ENCODE measurements around the gene CCDC6.
A peak's percentile ranks its signal among the peaks of the same experiment; 100 is the strongest.

The CCDC6 gene

DNA sequence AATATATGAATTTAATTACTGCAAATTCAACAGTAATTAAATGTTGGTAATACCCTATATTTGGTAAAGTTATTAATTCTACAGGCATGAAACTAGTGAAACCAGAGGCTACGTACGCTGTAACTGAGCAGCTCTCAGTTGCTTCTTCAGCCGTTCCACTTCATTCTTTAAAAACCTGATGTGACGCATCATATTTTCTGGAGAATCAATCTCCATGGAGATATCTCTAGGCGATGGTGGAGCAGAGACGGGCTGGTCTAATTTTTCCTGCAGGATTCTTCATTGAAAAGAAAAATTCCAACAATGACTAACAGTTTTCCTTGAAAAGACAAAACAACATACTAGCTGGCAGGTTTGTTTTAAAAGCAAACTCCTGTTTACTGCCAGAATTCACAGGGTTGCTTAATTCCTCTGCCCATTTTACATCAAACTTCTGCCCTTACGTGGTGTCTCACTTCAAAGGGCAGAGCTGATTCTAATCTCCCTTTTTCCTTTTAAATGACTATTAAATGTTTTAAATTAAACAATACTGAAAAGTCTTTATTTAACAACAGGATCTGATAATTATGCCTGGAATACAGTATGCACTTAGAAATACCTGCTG, 93.7 kb downstream of the CCDC6 start:
- DNase-seq (ENCODE audit: low spot score): no peak
- TF ChIP-seq, protein P1, sequence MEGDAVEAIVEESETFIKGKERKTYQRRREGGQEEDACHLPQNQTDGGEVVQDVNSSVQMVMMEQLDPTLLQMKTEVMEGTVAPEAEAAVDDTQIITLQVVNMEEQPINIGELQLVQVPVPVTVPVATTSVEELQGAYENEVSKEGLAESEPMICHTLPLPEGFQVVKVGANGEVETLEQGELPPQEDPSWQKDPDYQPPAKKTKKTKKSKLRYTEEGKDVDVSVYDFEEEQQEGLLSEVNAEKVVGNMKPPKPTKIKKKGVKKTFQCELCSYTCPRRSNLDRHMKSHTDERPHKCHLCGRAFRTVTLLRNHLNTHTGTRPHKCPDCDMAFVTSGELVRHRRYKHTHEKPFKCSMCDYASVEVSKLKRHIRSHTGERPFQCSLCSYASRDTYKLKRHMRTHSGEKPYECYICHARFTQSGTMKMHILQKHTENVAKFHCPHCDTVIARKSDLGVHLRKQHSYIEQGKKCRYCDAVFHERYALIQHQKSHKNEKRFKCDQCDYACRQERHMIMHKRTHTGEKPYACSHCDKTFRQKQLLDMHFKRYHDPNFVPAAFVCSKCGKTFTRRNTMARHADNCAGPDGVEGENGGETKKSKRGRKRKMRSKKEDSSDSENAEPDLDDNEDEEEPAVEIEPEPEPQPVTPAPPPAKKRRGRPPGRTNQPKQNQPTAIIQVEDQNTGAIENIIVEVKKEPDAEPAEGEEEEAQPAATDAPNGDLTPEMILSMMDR (IDR thresholded peaks at IDR 0.05; ENCODE audit: extremely low read depth, missing control alignments): no peak

DNA sequence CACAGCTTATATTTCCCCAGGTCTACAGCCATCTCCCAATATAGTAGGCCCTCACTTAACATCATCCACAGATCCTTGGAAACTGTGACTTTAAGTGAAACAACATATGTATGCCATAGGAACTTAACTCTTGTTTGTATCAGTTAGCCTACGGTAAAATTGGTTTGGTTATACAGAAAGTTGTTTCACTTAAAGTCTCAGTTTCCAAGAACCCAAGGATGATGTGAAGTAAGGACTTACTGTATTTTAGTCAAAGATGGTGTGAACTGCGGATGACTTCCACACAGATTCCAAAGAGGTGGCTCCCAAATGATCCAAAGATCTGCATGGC, 96.7 kb downstream of the CCDC6 start:
- no peak for DNase-seq (ENCODE audit: low spot score)
- TF ChIP-seq, protein P1 (IDR thresholded peaks at IDR 0.05; ENCODE audit: extremely low read depth, missing control alignments): no peak

DNA sequence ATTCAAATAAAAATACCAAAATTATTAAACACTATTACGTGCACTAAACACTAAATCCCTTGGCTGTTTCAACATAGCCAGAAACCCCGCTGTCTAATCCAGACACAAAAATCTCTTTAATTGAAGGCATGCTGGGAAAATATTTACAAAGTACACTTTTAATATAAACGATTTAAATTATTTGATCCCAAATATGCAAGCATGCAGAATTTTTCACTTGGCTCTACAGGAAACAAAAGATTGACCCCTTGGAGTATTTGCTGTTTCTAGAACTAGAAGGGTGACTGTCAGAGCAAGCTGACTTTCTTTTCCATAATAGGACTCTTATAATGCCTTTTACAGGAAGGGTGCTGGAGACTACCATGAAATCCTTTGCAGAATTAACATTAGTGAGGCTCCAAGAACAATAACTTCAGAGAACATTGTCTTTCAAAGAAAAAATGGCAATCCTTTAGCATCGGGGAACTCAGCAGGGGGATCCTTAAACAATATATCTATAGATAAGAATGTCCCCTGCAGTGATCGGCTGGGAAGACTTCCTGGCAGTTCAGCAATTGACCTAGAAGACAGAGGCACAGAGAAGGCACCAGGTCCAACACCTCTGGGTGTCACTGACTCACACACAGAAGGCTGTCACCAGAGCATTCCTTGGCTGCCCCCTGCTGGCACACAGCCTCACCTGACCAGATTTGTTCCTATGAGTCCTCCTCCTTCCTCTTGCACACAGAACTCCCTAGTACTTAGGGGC, 97.3 kb downstream of the CCDC6 start:
- TF ChIP-seq, protein P1 (IDR thresholded peaks at IDR 0.05; ENCODE audit: extremely low read depth, missing control alignments): peak; percentile 62
- peak; percentile 64 for DNase-seq (ENCODE audit: low spot score)

DNA sequence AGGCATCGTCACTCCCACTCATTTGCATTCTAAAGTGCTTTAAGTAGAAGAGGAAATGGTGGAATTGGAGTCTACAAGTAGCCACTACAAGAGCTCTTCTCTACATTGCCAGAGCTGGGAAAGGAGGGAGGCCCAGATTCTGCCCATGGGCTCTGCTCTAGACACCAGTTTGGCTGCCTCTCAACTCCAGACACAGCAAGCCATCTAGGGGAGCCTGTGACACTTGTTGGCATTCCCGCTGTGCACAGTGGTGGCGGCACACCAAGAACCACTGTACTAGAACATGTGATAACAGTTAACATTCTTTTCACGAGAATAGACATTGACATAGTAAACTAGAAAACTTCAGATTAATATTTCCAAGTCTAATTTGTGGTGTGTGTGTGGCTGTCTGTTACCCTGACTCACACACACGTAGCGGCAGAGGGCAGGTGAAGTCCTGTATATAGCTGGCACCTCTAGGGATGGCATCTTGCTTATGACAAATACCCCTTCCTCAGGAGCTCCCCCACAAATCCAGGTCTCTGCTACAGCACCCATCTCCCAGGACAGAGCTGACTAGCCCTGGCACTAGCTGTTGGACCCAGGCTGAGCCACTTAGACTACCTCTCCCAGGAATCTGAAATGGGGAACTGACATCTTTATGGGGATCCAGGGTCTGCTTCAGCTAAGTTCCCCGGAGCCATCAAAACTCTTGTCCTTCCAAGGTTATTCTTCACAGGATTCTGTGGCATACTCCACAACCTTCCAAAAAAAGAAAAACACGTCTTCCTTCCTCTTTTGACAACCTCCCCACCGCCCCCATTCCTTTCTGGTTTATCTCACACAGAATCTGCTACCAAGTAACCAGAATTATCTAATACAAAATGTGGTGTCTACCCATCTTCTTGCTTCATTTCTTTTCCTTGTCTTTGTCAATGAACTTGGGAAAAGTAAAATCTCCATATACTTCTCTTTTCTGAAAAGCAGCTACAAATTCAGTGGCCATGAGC, 98.4 kb downstream of the CCDC6 start:
- TF ChIP-seq, protein P1 (IDR thresholded peaks at IDR 0.05; ENCODE audit: extremely low read depth, missing control alignments): no peak
- no peak for DNase-seq (ENCODE audit: low spot score)

DNA sequence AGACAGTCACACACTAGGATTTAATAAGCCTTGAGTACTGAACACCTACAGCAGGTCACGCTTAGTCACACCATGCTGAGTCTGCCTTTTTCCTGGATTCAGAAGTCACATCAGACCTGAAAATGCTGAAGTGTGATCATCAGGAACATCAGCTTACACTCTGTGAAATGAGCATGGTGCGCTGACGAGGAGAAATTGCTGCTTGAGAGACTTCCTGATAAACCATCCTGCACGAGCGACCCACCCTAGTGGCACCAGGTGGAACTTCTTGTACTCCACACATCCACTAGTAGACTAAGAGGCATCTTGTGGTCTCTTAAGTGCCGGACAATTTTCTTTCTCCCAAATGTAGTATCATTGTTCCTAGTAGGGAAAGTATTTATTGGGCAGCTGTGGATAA, 101.3 kb downstream of the CCDC6 start:
- DNase-seq (ENCODE audit: low spot score): no peak
- TF ChIP-seq, protein P1 (IDR thresholded peaks at IDR 0.05; ENCODE audit: extremely low read depth, missing control alignments): no peak

DNA sequence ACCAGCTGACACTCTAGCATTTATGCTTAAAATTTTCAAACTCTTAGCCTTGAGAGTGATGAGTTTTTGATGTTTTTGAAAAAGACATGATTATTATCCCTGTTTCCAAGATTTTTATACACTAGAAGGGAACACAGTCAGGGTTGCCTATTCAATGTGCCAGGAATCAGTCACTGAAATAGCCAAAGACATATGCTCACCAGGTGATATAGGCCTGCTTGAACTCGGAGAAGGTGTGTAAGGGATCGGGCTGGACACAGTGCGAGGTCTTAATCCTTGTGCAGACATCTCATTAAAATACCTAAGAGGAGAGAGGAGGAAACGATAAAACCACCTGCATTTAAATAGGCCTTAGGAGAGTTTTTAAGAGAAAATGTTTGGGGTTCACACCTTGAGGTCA, 102.1 kb downstream of the CCDC6 start:
- TF ChIP-seq, protein P1 (IDR thresholded peaks at IDR 0.05; ENCODE audit: extremely low read depth, missing control alignments): no peak
- no peak for DNase-seq (ENCODE audit: low spot score)

DNA sequence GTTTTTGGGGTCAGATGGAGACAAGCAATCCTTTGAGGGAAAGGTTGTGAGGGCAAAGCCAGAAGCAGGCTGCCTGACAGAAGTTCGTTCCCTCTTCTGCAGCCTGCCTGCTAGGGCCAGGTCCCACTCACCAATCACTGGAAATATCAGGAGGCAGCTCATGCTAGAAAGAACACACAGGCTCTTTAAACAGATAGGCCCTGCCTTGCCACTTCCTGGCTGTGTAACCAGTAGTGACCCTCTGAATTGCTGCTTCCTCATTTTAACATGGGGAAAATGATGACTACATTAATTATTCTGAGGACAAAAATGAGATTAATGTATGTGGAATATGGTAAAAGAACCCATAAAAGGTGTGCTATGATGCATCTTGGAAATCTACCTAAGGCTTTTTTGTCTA, 102.6 kb downstream of the CCDC6 start:
- no peak for DNase-seq (ENCODE audit: low spot score)
- TF ChIP-seq, protein P1 (IDR thresholded peaks at IDR 0.05; ENCODE audit: extremely low read depth, missing control alignments): no peak

All from GM20000 (cell line).